Hematopoietic multipotent progenitor cell (in vitro differentiated cells): Measurements from ENCODE around the gene GCAT. TPM values are rescaled to one million over a fixed set of nuclear protein-coding genes. Genes with fewer than 3 reads are reported as not detected.

Source experiments
- DNase-seq, 3 donors: peaks; one replicate each; pipeline ENCODE4 v3.0.0-alpha.2; 2011 to 2015; ENCODE audit warnings: low read depth in 2 of 3, low spot score in 2 of 3
- total RNA-seq: library from RNA; depleted of rRNA; stranded (reverse); fragments of >200 nt; gene quantifications from one replicate; pipeline ENCODE4 v1.2.3, GENCODE V29; 2012

The GCAT gene
- total RNA-seq, 1 donor, result 29.9 TPM

- DNase-seq, result peak in 2 of 3 donors; percentile 35 to 67
Measured at GRCh38 chr22:37806409-37807333, 1.1 kb upstream of the GCAT start.

DNA sequence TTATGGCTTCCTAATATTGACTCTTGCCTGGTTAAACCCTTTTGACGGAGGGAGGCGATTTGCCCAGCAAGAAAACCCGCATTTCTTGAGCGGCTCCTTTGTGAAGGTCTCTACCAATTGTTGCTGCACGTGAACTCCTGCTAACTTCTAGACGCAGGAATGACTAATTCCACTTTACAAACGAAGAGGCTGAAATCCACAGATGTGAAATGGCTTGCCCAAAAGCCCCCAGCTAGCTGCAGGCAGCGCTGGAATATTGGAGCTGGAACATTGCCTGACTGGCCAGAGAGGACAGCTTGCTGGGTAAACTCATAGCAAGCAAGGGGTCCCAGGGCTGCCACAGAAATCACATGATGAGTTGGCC lies 542 bp downstream of the GCAT start:
- no peak for DNase-seq

- DNase-seq, result no peak
Measured at GRCh38 chr22:37809672-37810333, 2.1 kb downstream of the GCAT start.

GRCh38 chr22:37811867-37812266 lies 4.1 kb downstream of the GCAT start:
- no peak for DNase-seq

DNA sequence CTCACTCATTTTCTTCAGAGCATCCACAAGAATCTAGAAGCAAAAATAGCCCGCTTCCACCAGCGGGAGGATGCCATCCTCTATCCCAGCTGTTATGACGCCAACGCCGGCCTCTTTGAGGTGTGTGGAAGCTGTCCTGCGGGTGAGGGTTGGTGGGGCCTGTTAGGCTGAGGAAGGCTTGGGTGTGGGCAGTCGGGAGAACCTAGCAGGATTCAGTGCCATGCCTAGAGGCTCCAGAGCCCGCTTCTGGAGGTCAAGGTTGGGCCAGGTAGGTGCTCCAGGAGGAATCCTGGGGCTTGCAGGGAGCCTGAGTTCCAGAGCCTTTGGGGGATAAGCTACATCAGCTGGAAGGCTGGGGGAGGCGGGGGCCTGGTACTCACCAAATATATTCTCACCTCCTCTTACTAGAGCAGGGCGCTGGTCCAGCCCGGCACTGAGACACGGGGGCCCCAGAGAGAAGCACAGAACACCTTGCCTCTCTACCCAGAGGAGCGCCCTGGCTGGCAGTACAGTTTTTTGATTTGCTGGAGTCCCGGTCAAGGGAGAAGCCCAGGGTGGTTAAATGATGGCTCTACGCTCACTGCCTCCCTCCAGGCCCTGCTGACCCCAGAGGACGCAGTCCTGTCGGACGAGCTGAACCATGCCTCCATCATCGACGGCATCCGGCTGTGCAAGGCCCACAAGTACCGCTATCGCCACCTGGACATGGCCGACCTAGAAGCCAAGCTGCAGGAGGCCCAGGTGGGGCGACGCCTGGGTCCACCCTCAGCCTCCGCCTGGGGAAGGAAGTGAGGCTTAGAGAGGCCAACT lies 5.3 kb downstream of the GCAT start:
- no peak for DNase-seq

- no peak for DNase-seq
Measured at GRCh38 chr22:37815593-37815992, 7.9 kb downstream of the GCAT start.

GRCh38 chr22:37816543-37817180 lies 8.9 kb downstream of the GCAT start:
- DNase-seq, result no peak

DNA sequence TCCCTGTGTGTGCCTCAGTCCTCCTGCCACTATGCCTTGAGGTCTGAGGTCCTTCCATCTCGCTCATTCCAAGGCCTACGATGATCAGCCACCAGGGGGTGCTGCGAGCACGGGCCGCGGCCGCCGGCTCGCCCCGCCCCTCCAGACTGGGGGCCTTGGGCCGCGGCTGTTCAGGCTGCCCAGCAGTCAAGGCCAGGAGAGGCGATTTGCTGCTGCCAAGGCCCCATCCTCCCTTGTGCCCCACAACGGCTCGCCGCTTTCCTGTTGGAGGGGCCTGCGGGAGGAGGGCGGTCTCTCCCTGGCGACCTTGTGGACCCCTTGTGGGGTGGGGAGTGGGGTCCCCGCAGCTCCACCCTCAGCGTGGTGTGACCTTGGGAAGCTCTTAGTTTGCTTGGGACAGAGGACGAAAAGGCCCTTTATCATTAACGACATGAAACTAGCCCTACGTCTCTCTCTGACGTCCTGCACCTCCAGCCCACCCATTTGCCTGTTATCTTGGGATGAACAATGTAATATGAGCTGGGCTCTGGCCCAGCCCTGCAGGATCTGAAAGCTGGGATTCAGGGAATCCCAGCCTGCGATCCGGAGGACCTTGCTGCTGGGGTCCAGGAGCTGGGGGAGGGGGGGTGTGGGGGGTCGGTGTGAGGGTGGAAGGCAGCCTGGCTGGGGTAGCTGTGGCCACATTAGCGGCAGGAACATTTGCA lies 10.1 kb downstream of the GCAT start:
- DNase-seq, result peak; percentile 55 to 72 (median 68)

DNA sequence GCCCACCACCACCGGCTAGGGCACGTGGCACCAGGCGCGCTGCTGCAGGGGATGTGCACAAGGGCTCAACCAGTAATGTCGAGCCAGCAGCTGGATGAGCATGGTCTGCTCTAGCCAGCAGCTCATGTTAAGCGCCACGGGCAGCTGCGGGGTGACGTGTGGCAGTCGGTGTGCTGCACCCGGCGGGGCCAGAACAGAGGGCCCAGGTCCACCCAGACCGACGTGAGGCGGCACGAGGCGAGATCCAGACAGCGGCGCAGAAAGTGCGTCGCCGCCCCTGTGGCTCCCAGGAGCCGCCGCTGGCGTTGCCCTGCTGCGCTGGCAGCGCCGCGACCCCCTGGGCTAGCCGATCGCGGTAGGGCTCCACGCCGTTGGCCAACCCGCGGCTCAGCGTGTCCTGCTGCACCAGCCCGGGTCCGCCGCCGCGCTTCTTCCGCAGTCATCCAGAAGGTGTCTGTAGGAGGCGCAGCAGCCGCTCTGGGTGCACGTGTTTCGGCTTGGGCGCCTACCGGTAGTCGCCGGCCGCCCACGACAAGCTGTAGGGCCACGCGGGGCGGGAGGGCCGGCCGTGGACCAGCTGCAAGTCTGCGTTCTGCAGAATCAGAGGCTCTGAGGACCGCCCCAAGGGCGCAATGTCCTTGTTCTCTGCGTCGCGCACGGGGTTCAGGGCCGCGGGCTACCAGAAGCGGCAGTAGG lies 10.8 kb downstream of the GCAT start:
- DNase-seq, result peak in 2 of 3 donors; percentile 72 to 75

DNA sequence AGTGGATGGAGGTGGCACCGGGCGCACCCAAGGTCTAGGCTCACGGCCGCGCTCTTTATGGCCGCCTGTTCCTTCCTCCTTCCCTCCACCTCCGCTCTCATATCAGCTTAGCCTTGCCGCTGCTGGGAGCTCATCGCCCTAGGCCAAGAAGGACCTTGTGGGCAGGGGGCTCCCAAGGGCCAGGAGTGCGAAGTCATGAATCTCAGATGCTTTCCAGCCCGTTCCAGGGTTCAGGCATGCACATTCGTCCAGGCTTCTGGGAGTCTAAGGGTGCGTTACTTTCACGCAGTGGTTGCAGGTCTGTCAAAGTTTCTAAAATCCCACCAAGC lies 11.3 kb downstream of the GCAT start:
- DNase-seq, result no peak

DNA sequence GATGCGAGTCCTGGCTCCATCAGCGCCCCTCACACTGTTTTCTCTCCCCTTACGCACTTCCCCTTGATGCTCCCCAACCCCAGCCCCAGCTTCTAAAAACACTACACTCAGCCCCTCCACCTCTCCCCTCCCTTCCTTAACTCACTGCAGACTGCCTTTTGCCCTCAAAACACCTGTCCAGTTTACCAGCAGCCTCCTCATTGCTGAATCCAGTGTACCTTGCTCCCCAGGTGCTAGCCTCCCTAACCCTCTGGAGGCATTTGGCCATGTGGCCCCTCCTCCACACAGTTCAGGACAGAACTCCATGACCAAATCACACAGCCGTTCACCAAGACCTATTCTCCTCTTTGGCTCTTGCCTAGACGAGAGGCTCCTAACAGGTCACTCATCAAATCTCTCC lies 12.6 kb downstream of the GCAT start:
- no peak for DNase-seq

GRCh38 chr22:37822079-37822833 lies 14.5 kb downstream of the GCAT start:
- no peak for DNase-seq

DNA sequence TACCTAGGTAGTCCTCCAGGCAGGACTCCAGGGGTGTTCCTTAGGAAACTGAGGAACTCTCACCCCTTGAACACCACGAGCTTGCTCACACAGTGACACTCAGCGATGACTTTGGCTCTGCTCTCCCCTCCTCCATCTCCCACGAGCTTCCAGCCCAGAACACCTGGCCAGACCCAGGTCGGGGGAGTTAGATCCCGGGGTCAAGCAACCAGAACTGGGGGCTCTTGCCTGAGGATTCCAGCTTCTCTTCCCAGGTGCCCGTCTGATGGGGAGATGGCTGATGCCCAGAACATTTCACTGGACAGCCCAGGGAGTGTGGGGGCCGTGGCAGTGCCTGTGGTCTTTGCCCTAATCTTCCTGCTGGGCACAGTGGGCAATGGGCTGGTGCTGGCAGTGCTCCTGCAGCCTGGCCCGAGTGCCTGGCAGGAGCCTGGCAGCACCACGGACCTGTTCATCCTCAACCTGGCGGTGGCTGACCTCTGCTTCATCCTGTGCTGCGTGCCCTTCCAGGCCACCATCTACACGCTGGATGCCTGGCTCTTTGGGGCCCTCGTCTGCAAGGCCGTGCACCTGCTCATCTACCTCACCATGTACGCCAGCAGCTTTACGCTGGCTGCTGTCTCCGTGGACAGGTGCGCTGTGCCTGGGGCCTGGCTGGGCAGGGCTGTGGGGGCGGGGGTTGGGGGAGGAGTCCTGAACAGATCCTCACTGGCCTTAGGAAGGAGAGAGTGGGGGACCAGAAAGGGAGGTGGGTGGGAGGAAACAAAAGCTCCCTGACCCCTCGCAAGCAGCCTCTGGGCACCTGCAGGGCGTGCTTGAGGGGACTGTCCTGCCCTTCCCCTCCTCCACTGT lies 15.6 kb downstream of the GCAT start, which contains the start of gene GALR3:
Gene GALR3 (plus strand): TSS at position 249 of the 852 bp plus-strand sequence. CDS start 25 bp downstream, at position 274.
- DNase-seq, result no peak

DNA sequence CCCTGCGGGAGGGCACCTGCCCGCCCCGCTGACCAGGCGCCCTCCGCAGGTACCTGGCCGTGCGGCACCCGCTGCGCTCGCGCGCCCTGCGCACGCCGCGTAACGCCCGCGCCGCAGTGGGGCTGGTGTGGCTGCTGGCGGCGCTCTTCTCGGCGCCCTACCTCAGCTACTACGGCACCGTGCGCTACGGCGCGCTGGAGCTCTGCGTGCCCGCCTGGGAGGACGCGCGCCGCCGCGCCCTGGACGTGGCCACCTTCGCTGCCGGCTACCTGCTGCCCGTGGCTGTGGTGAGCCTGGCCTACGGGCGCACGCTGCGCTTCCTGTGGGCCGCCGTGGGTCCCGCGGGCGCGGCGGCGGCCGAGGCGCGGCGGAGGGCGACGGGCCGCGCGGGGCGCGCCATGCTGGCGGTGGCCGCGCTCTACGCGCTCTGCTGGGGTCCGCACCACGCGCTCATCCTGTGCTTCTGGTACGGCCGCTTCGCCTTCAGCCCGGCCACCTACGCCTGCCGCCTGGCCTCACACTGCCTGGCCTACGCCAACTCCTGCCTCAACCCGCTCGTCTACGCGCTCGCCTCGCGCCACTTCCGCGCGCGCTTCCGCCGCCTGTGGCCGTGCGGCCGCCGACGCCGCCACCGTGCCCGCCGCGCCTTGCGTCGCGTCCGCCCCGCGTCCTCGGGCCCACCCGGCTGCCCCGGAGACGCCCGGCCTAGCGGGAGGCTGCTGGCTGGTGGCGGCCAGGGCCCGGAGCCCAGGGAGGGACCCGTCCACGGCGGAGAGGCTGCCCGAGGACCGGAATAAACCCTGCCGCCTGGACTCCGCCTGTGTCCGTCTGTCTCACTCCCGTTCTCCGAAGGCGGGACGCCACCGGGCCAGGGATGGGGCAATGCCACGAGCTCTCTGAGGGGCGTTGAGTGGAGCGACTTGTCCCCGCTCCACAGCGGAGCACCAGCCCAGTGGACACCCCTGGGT lies 17.2 kb downstream of the GCAT start:
- peak in 2 of 3 donors; percentile 50 to 51 for DNase-seq

- no peak for DNase-seq
Measured at GRCh38 chr22:37827056-37827455, 19.3 kb downstream of the GCAT start.

DNA sequence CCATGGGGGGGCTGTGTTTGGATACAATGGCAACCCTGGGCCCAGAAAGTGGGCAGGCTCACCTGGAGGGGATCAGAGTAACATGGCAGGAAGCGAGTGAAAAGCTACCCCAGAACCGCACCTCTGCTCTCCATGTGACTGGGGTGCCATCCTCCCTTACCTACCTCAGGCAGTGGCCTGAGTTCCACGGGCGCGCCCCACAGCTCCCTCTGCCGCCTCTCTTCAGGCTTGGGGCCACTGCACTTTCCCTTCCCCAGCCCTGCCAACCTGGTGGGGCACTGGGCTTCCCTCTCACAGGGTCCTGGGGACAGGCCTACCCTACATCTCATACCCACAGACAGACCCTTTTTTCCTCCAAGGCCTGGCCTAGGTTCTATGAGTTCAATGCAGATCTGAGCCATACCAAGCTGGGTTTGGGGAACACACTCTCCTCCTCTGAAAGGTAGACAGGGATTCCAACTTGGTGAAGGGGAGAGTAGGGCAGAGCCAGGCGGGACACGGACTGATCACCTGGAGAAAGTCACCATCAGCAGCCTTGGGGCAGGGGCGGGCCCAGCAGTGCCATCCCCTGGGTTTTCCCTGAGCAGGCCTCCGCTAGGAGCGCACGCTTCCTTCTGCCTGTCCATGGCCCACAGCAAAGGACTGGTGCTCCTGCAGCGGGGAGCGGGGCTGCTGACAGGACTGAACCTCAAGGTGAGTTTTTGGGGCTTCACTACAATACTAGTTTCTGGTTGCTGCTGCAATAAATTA lies 22.5 kb downstream of the GCAT start:
- DNase-seq, result no peak
